Fibroblast of lung (primary cell): Measurements from ENCODE around the gene TGFB1I1.

Experiments used
- EZH2 ChIP-seq: IDR thresholded peaks from 2 replicates; pipeline ENCODE4 v1.5.1; 2012; ENCODE audit warnings: low read length, control low read depth, mild to moderate bottlenecking; ENCODE audit errors: missing control alignments
- TF ChIP-seq, protein P1 (sequence below), 2 donors: IDR thresholded peaks in 1 of 2; conservative IDR thresholded peaks in 1 of 2; 1 replicate in 1 of 2; 2 replicates in 1 of 2; pipeline ENCODE4 v1.5.1; 2011 to 2012; ENCODE audit warnings: low read length in 2 of 2, control low read depth in 1 of 2, inconsistent platforms in 1 of 2, low read depth in 1 of 2, mild to moderate bottlenecking in 1 of 2

DNA sequence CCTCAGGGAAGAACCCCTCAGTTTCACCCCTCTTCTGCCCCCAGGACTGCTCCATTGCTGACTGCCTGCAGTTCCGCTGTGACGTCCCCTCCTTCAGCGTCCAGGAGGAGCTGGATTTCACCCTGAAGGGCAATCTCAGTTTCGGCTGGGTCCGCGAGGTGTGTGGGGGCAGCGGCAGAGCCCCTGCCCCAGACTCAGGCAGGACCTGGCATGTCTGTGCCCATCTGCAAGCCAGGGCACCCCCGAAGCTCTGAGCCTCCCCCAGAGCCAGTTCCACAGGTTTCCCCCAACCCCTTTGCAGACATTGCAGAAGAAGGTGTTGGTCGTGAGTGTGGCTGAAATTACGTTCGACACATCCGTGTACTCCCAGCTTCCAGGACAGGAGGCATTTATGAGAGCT is 48.2 kb upstream of the TGFB1I1 start:
- TF ChIP-seq, protein P1, sequence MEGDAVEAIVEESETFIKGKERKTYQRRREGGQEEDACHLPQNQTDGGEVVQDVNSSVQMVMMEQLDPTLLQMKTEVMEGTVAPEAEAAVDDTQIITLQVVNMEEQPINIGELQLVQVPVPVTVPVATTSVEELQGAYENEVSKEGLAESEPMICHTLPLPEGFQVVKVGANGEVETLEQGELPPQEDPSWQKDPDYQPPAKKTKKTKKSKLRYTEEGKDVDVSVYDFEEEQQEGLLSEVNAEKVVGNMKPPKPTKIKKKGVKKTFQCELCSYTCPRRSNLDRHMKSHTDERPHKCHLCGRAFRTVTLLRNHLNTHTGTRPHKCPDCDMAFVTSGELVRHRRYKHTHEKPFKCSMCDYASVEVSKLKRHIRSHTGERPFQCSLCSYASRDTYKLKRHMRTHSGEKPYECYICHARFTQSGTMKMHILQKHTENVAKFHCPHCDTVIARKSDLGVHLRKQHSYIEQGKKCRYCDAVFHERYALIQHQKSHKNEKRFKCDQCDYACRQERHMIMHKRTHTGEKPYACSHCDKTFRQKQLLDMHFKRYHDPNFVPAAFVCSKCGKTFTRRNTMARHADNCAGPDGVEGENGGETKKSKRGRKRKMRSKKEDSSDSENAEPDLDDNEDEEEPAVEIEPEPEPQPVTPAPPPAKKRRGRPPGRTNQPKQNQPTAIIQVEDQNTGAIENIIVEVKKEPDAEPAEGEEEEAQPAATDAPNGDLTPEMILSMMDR (conservative IDR thresholded peaks at IDR 0.05 in 1 of 2, IDR thresholded peaks at IDR 0.05 in 1 of 2; ENCODE audit: low read depth in 1 of 2, low read length in 2 of 2) = no peak
- TF ChIP-seq EZH2 = no peak
